Stimulated activated CD4-positive, alpha-beta T cell treated with anti-CD3 and anti-CD28 coated beads, Interleukin-4, amount 100 ng/mL, for 48 hours (primary cell): ENCODE measurements around the gene KRTAP5-6.

Source experiments
- DNase-seq, 2 donors: peaks; one replicate each; pipeline ENCODE4 v3.0.0-alpha.2; 2020; ENCODE audit warnings: low read depth in 2 of 2

The KRTAP5-6 gene

GRCh38 chr11:1733716-1734640 is 37.0 kb downstream of the KRTAP5-6 start:
- no peak for DNase-seq

- no peak for DNase-seq
Observed at GRCh38 chr11:1734641-1735081, 37.7 kb downstream of the KRTAP5-6 start.

- DNase-seq, result no peak
Observed at GRCh38 chr11:1735271-1735670, 38.3 kb downstream of the KRTAP5-6 start.

- no peak for DNase-seq
Observed at GRCh38 chr11:1736447-1736992, 39.5 kb downstream of the KRTAP5-6 start.

- no peak for DNase-seq
Observed at GRCh38 chr11:1737080-1737757, 40.2 kb downstream of the KRTAP5-6 start.

- DNase-seq, result no peak
Observed at GRCh38 chr11:1738380-1738779, 41.4 kb downstream of the KRTAP5-6 start.

GRCh38 chr11:1739576-1739975 is 42.6 kb downstream of the KRTAP5-6 start:
- DNase-seq, result no peak

- DNase-seq, result no peak
Observed at GRCh38 chr11:1740786-1741530, 44.0 kb downstream of the KRTAP5-6 start.

- no peak for DNase-seq
Observed at GRCh38 chr11:1741741-1742140, 44.7 kb downstream of the KRTAP5-6 start.

GRCh38 chr11:1742371-1742770 is 45.4 kb downstream of the KRTAP5-6 start:
- DNase-seq, result no peak

GRCh38 chr11:1742869-1743584 is 46.0 kb downstream of the KRTAP5-6 start:
- DNase-seq, result no peak

GRCh38 chr11:1743585-1744136 is 46.7 kb downstream of the KRTAP5-6 start:
- DNase-seq, result no peak

- DNase-seq, result no peak
Observed at GRCh38 chr11:1744137-1744886, 47.3 kb downstream of the KRTAP5-6 start.

- DNase-seq, result no peak
Observed at GRCh38 chr11:1744891-1745700, 48.1 kb downstream of the KRTAP5-6 start.

GRCh38 chr11:1745701-1746320 is 48.8 kb downstream of the KRTAP5-6 start:
- no peak for DNase-seq

GRCh38 chr11:1746511-1746931 is 49.5 kb downstream of the KRTAP5-6 start:
- DNase-seq, result no peak

- no peak for DNase-seq
Observed at GRCh38 chr11:1746956-1747752, 50.2 kb downstream of the KRTAP5-6 start.
